Activated CD8-positive, alpha-beta memory T cell treated with anti-CD3 and anti-CD28 coated beads for 4 hours (primary cell): ENCODE results near the gene S100A8.
"Not testable (repeated sequence)": the region's sequence is repeated elsewhere in the genome, so short reads cannot be mapped to it uniquely, and the experiment has no call there.

Experiments
- DNase-seq, 2 donors: peaks; one replicate each; pipeline ENCODE4 v3.0.0-alpha.2; 2020; ENCODE audit warnings: low read depth in 2 of 2

S100A8 gene

DNA sequence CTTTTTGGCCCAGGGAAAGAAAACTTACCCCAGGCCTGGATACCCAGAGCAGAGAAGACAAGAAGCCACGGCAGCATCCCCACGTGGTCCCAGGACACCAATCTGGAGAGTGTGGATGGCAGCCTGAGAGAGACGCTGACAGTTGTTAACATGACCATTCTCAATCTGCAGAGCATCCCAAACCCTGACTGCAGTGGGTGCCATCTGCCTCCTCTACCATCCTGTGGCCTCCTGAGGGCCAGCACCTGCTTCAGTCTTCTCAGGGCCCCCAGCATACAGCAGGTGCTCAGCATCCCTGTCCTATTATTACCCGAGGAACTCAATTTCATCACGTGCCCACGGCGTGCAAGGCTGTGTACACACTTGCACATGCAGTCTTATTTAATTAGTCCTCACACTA lies 43.0 kb downstream of the S100A8 start:
- DNase-seq, result no peak

- DNase-seq, result not testable (repeated sequence)
Measured at GRCh38 chr1:153347049-153347448, 43.8 kb downstream of the S100A8 start.

DNA sequence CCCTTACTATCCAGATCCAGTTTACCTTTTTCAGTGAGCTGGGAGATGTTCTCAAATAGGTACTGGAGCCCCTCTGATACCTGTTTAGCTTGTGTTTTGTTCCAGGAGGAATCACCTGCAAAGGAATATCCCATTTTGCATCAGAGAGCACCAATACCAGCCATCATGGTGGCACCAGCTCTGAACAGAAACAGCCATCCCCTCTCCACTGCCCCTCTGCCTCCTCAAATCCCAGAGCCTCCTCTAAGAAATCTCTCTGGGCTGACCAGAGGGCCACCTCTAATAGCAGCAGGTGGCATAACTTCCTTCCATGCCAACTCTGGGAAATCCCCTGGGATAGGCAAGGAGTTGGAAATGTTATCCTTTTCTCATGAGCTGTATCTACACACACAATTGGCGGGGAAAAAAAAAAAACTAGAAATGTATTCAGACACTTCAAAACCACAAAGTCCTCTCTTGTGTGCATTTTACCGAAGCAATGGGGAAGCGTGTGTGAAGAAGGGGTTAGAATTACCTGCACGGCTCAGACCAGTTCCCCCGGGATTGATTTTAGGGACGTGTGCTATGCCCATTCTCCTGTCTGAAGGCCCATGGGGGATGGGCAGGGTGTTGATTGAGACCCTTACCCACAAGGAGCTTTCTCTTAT lies 44.7 kb downstream of the S100A8 start:
- no peak for DNase-seq

GRCh38 chr1:153345187-153346076 lies 45.4 kb downstream of the S100A8 start:
- no peak for DNase-seq

DNA sequence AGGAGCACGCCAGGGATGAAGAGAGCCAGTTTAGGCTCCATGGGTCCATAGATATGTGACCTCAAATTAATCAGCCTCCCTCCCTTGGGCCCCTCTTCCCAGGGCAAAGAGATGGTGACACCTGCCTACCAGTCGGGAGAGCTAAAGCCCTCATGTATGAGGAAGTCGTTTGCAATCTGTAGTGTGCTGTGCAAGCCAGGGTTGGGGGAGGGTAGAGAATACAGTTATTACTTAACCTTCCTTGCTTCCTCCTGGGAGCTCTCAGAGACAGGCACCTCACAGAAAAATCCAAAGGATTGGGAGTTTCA lies 46.2 kb downstream of the S100A8 start:
- no peak for DNase-seq

DNA sequence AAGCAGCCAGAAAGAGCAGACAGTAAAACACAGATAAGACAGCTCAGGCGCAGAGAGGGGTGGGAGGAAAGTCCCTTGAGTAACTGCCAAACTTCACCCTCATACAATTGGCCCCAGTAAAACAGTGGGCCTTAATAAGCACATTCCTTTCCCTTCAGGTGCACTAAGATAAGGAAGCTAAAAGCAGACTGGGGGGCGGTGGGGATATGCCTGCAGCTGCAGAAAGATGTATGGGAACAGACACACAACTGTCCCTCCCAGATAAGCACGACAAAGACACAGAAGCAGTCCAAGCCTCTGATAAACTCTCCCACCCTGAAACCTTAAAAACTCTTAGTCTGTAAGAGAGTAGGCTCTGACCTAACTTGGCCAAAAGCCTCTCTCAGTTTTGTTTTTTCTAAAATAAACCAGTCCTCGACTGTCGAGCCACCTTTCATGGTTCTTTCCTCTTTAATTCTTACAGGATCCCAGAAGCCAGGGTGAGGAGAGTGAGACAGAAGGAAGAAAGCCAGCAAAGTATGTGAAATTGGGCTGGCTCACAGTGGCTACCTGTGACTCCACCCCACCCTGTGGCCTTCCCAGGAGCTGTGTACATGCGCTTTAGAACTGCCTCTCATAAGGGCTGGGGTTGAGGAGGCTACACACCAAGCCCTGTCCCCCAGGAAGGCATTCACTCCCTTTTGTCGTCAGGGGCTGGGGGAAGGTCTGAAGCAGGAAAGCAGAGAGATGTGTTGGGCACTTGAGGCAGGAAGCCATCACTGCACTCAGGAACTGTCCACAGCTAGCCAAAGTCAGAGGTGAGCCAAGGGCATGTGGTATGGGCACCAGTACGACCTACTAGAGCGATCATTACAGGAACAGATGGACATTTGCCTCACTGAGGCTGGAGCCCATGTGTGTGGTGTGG lies 46.8 kb downstream of the S100A8 start:
- no peak for DNase-seq

DNA sequence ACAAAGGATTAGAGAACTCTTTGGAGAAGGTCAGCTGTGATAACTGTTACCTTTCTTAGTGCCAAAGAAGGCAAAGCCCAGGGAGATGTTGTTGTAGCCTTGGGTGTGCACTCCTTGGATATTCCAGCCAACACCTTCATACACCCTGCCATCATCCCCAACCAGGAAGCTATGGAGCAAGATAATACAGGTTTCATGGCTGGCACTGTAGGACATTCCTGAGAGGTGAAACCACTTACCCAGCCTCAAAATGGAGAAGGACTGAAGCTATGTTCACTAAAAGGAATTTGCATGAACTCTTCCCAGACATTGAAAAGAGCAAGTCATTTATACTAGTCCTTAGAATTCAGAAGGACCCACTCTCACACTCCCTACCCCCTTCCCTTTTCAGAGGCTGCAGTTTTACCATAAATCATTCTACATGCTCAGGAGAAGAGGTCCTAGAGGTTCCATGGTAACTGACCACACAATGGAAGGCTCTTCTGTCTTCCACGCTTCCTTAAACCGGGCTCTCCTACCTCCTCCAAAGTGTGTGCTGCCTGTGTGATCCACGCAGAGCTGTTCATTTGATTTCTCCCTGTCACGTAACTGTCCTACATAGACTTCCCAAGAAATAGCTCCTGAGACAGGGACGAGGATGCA lies 47.7 kb downstream of the S100A8 start:
- no peak for DNase-seq

DNA sequence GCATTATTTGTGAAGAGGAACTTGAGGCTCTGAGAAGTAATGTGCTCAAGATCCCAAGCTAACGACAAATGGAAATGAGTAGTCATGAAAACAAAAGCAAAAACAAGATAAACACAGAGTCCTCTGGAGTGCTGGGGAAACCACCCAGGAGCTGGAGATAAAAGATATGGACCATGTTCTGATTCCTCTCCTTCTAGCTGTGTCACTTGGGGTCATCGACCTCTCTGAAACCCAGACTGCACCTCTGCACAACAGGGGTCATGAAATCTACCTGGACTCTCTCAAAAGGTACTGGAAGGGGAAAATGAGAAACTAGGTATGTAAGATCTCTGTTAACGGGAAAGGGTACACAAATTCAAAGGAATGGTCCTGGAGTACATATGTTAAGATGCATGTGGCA lies 48.7 kb downstream of the S100A8 start:
- DNase-seq, result no peak

DNA sequence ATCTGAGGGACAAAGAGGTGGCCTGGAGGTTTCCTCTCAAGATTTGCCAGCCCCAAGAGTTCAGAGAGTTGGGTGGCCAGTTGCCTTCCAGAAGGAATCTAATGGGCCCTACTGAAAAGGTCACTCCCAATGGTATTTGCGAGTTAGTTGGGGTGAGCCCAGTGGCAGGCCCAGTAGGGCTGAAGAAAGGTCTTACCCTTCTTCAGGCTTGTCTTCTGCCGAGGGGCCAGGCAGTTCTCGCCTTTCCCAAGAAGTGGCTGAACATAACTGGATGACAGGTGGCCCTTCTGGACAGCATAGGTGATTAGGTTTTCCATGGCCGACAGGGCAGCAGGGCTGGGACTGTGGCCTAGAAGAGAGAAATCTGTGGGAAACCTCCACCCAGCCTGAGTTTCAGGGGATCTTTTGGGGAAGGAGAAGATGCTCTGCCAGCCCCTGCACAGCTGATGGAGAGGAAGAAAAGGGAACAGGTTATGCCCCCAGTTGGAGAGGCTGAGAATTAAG lies 49.4 kb downstream of the S100A8 start:
- DNase-seq, result no peak

- DNase-seq, result no peak
Measured at GRCh38 chr1:153340356-153340755, 50.5 kb downstream of the S100A8 start.
